SK-N-MC (cell line): ENCODE measurements around the gene GMDS.

Source experiments
- EZH2 ChIP-seq: fragments of 200-600 bp; sonication (generic); IDR thresholded peaks from one replicate; pipeline ENCODE4 v1.6.1; 2017; ENCODE audit warnings: antibody characterized with exemption
- FOXP2 ChIP-seq: optimal IDR thresholded peaks from 2 replicates; pipeline ENCODE3; 2011; ENCODE audit warnings: mild to moderate bottlenecking, moderate library complexity; ENCODE audit not compliant: insufficient read depth; ENCODE audit errors: extremely low read length, control extremely low read depth
- POLR2AphosphoS5 ChIP-seq: IDR thresholded peaks from 2 replicates; pipeline ENCODE4 v1.6.1; 2012; ENCODE audit warnings: mild to moderate bottlenecking, low read depth, low read length, borderline replicate concordance

GRCh38 chr6:2208468-2208867, 36.9 kb downstream of the GMDS start:
- TF ChIP-seq EZH2 (no peak), POLR2AphosphoS5 (no peak), FOXP2 (no peak)
